GM19239 (cell line): ENCODE results near the gene DUSP12.
"Not testable (repeated sequence)": the region's sequence is repeated elsewhere in the genome, so short reads cannot be mapped to it uniquely, and the experiment has no call there.

Experiments used
- DNase-seq: peaks from one replicate; pipeline ENCODE4 v3.0.0; 2011; ENCODE audit warnings: low spot score; ENCODE audit not compliant: insufficient read length
- FAIRE-seq: peaks from 2 replicates; lab custom pipeline; 2011; peaks lifted over from hg19 to GRCh38; lab: Jason Lieb, UNC

DUSP12 gene, protein sequence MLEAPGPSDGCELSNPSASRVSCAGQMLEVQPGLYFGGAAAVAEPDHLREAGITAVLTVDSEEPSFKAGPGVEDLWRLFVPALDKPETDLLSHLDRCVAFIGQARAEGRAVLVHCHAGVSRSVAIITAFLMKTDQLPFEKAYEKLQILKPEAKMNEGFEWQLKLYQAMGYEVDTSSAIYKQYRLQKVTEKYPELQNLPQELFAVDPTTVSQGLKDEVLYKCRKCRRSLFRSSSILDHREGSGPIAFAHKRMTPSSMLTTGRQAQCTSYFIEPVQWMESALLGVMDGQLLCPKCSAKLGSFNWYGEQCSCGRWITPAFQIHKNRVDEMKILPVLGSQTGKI

DNA sequence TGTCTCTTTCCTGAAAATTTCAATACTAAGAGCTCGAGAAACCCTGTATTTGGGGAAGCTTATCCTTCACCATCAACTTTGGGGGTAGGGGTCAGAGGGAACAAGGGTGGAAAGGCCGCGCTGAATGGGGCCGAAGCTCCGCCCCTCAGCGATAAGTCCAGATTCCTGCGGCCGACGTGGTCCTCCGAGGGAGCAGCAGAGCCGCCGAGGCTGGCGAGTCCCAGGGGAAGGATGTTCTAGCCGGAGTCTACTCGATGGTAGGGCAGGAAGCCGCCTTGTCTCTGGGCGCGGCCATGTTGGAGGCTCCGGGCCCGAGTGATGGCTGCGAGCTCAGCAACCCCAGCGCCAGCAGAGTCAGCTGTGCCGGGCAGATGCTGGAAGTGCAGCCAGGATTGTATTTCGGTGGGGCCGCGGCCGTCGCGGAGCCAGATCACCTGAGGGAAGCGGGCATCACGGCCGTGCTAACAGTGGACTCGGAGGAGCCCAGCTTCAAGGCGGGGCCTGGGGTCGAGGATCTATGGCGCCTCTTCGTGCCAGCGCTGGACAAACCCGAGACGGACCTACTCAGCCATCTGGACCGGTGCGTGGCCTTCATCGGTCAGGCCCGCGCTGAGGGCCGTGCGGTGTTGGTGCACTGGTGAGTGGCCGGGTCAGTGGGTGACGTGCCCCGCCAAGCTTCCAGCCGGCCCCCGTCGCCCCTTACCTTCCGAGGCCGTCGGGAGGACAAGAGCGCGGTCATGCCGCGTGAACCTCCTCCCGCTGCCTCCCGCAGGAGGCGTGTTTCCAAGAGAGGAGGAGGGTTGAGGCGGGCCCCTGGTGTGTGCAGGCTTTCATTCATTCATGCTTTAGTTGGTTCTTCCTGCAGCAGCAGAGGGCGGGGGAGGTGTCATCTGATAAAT lies at the start of gene DUSP12:
DUSP12 (plus strand) TSS at position 278 of the 899 bp plus-strand sequence; CDS start at position 294, 16 bp downstream.
- FAIRE-seq, result peak; percentile 96

DNA sequence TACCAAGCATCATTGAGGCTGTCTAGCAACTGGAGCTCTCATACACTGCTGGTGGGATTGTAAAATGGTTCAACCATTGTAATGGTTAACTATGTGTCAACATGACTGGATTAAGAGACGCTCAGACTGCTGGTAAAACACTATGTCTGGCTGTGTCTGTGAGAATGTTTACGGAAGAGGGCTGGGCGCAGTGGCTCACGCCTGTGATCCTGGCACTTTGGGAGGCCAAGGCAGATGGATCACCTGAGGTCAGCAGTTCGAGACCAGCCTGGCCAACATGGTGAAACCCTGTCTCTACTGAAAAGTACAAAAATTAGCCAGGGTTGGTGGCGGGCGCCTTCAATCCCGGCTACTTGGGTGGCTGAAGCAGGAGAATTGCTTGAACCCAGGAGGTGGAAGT lies 47.3 kb upstream of the DUSP12 start:
- no peak for DNase-seq
- no peak for FAIRE-seq

More for the DNA sequence above, at the start of gene DUSP12:
- peak; percentile 74 for DNase-seq

DNA sequence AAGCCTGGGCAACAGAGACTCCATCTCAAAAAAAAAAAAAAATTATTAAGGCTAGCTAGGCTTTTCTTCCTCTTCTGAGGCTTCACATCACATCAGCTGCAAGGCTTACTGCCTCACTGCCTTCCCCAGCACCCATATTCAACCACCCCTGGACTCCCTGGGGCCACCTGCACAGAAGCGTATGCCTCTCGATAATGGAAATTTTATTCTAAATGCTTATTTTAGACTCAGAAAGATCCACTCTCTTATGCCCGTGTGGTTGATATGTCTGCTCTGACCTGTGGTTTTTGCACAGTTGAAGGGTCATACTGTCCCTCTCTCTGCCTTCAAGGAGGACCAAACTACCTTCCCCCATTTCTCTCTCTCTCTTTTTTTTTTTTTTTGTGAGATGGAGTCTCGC lies 44.0 kb upstream of the DUSP12 start:
- FAIRE-seq (peak; percentile 93), DNase-seq (no peak)

DNA sequence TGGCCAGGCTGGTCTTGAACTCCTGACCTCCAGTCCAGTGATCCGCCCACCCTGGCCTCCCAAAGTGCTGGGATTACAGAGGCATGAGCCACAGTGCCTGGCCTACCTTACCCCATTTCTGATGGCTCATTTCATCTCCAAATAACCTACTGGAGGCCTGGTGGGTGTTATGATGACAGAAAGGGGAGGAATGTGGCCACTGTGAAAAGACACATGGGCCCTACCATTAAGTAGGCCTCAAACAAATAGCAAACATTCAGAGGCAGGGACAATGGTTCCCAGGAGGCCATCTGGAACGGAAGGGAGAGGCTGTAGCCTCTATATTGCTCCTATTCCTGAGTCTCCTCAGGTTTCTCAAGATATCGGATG lies 43.5 kb upstream of the DUSP12 start:
- DNase-seq (no peak), FAIRE-seq (no peak)

DNA sequence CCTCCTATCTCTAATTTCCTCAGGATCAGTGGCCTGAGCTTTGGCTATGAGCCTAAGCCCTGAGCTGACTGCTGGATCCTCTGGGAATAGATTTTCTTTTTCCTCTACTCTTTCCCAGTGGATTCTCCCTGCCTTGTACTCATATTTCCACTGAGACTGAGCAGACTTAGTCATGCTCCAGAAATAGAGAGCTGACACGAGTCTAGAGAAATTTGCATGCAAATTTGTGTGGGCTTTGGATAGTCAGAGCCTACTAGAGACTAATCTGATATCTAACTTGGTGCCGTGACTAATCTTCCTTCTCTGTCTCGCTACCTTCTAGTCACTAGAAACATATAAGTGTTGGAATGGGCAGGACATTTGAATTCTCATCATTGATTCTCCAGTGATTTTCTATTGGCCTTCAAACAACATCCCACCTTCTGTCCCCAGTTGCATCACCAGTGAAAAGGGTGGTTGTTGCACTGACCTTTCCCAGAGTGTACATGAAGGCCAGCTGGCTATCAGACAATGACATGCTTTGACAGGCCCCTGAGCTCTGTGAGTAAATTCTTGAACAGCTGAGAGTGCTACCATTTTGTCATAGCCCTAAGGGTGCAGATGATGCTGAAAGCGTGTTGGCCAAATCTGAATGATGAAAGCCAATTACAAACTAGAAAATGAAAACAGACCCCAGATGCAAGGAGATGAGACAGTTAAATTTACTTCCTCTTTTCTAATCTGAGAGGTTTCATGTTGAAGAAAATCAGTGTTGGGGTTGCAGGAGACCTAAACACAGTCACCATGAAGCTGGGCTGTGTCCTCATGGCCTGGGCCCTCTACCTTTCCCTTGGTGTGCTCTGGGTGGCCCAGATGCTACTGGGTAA lies 42.9 kb upstream of the DUSP12 start, which contains the start of gene FCRLA:
FCRLA (plus strand) TSS at position 748 of the 866 bp plus-strand sequence; CDS start at position 784, 36 bp downstream.
- no peak for DNase-seq
- peak; percentile 99 for FAIRE-seq

DNA sequence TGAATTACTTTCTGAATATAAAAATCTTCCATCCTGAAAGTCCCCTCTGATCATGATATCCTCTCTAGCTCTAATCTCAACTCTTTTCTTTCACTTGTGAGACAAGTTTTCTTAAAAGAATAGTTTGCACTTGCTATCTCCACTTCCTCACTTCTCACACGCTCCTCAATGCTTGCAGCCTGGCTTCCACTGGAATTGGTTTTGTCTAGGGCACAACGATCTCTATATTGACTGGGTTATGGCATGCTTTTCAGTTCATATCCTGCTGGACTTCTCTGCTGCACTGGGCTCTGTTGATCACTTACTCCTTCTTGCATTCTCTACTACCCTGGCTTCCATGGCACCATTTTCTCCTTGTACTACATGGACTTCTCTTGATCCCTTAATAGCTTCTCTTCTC lies 42.1 kb upstream of the DUSP12 start:
- DNase-seq, result no peak
- FAIRE-seq, result no peak

DNA sequence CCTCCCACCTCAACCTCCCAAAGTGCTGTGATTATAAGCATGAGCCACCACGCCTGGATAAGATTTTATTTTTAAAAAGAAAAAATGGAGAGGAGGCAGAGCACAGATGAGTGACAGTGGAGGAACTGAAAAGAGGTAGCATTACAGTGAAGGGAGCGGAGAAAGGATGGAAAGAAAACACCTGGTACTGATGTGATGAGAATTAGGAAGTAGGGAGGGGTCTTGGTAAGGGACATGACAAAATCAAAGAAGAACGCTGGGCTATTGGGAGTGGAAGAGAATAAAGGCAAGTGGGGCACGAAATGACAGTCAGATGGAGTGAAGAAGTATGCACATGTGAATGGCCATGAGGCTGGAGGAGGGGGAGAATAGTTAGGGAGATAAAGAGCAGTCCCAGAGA lies 40.2 kb upstream of the DUSP12 start:
- DNase-seq (no peak), FAIRE-seq (peak; percentile 80)

DNA sequence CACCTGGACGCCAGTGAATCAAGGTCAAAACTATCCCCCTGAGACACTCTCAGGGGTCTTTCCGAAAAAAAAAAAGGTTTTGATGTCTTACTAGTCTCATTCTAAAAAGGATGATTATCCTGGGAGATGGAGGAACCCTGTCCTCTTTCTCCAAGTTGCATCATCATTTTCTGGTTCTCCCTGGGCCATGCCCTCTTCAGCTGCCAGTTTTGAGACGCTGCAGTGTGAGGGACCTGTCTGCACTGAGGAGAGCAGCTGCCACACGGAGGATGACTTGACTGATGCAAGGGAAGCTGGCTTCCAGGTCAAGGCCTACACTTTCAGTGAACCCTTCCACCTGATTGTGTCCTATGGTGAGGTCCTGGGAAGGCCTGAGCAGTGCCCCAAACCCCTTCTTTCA lies 39.0 kb upstream of the DUSP12 start:
- DNase-seq, result no peak
- no peak for FAIRE-seq

DNA sequence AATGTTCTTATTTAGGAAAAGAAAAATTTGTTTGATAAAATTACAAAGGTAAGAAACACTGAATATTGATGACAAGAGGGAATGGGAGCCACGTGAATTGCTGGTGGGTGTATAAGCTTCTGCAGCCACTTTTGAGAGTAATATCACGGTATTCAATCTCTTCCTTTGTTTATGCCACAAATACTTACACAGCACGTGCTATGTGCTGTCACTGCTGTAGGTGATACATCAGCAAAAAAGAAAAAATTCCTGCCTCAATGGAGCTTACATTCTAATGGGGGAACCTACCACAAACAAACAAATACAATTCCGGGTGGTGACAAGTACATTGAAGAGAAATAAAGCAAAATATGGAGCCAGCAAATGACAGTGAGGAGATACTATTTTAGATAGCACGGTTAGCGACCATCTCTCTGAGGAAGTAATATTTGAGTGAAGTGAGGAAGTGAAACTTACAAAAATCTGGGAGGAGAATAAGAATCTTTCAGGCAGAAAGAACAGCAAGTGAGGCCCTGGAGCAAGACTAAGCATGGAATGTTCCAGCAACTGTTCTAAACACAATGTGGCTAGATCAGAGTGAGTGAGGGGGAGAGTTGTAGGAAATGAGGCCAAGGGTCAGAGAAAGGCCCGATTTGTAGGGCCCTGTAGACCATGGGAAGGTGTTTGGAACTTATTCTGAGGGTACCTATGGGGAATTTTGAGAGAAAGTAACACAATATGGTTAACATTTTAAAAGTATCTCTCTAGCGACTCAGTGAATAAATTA lies 30.8 kb upstream of the DUSP12 start:
- FAIRE-seq (peak; percentile 89), DNase-seq (no peak)

DNA sequence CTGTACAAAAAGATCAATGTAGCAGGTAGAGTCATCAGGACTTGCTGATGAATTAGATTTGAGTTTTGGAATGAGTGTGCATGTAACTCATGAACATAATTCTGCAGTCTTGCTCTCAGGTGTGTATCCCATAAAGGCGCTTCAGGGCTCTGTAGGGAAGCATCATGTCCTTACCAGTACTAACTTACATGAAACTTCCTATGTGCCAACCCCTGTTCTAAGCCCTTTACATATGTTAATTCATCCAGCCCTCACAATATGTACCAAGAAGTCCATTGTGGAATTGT lies 30.3 kb upstream of the DUSP12 start:
- FAIRE-seq (peak; percentile 60), DNase-seq (no peak)

DNA sequence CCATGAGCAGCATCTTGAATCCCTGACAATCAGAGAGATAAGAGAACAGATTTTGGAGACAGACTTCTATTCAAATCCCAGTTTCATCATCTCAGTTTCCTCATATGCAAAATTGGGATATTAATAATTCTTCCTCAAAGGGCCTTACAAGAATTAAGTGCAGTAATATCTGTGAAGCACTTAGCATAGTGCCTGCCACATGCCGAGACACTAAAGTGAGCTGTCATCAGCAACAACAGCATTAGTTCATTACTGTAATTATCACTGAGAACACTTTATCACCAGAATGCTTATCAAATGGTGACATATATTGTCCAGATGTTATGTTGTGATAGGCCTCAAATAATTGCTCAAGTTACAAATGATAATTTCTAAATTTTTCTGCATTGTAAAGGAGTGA lies 29.2 kb upstream of the DUSP12 start:
- DNase-seq (no peak), FAIRE-seq (no peak)

DNA sequence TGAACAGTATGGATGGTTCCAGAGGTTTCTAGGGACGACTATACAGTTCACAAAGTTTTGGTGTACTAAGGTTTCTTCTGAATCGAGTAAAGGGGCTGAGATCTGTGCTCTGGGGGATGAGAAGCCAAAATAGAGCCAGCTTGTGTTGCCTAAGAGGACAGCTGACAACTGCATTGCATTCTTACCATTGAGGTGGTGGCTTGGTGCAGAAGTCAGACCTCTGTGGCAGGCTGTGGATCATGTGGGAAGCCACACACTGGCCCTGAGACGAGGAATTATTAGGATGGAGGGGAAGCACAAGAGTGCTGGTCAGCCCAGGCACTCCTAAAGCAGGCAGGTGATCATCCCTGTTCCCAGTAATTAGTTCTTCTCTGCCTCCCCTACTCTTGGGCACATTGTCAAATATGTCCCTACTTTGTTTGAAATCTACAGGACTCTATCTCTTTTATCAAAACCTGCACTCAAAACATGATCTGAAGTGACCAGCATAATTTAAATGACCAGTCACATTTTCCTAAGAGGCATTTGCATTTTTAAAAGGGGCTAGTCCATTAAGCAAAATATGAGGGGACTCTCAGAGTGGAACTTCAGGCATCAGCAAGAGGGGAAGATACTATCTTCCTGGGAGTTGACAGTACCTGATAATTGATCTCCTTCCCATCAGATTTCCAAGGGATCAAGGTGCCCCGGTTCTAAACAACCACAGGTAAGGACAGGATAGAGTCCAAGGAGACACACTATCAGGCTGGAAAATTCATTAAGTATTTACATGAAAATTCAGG lies 28.4 kb upstream of the DUSP12 start, which contains the start of gene FCRLB:
FCRLB (plus strand) TSS at position 589 of the 782 bp plus-strand sequence. CDS start 1,129 bp downstream, outside the sequence.
- DNase-seq (no peak), FAIRE-seq (no peak)

DNA sequence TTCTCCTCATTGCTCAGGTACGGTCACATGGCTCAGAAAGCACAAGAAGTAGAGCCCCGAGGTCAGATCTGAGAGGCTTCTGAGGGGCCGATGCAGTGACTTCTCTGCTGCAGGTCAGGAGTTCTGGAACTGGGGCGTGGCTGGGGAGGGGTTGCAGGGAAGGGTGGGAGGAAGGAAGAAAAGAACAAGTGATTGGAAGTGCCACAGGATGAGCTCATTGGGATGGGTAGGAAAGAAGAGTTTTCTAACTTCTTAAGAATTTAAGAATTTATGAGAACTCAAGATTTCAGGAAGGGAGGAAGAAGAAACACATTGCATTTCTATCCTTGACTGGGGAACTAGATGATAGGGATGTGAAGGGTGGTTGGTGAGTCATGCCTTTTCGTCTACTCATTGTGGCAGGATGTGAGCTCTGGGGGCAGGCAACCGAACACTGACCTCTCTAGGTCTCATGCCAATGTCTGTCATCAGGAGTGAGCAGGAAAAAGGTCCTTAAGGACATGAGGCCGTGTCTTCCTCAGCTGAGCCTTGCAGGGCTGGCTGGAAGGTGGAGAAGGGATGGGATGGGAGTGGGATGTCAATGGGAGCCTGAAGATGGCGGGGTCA lies 27.7 kb upstream of the DUSP12 start:
- no peak for FAIRE-seq
- DNase-seq, result no peak

DNA sequence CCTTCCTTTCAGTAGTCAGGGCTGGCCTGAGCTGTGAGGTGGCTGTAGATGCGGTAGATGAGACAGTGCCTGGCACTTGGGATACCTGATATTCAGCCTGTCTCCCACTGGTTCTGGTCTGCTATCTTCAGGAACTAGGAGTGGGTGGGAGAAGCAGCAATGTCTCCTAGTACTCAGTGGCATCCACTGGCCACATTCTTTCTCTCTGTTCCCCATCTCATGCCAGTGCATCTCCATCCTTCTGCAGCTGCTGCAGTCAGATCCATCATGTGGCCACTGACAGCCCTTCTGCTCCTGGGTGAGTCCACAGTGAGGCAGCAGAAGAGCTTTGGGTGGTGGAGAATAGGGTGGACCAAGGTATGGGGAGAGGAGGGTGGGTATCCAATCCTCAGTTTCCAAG lies 27.2 kb upstream of the DUSP12 start:
- FAIRE-seq, result no peak

DNA sequence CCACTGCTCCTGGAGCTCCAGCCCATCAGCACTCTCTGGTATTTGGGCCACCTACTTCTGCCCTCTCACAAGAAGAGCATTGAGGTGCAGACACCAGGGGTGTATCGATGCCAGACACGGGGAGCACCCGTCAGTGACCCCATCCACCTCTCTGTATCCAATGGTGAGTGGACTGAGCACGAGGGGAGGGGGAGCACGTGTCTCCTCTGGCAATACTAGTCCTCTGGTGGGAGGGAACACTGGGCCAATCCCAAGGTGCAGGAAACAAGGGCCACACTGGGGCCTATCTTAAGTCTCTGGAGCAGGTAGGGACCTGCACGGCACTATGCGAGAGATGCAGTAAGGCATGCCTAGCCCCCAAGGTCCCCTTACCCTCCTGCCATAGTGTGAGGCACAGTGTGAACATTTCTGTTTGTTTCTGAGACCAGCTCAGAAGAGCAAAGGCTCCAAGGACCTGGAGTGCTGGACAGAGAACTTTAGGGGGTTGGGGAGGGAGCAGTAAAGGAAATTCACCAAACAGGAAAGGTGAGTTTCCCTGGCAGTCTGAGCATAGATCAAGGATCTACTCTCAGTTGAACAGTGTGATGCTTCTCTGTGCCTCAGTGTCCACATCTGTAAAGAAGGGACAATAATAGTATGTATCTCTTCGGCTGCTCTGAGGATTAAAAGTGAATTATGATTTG lies 26.0 kb upstream of the DUSP12 start:
- FAIRE-seq, result no peak
- DNase-seq, result no peak

More for the DNA sequence above, 27.2 kb upstream of the DUSP12 start:
- no peak for DNase-seq

DNA sequence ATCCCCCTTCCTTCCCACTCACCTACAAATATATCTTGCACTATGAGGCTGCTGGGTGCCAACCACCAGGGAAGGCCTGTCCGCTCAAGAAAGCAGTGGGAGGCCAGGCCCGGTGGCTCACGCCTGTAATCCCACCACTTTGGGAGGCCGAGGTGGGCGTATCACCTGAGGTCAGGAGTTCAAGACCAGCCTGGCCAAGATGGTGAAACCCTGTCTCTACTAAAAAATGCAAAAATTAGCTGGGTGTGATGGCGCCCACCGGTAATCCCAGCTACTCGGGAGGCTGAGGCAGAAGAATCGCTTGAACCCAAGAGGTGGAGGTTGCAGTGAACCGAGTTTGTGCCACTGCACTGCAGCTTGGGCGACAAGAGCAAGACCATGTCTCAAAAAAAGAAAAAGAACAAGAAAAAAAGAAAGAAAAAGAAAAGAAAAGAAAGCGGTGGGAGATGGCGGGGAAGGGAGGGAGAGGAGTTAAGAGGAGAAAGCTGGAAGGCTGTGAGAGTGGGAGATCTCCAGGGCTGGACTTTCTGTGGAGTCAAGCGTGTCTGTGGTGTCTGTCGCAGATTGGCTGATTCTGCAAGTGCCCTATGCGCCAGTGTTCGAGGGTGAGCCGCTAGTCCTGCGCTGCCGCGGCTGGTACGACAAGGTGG lies 24.2 kb upstream of the DUSP12 start:
- peak; percentile 4 for FAIRE-seq
- not testable (repeated sequence) for DNase-seq

DNA sequence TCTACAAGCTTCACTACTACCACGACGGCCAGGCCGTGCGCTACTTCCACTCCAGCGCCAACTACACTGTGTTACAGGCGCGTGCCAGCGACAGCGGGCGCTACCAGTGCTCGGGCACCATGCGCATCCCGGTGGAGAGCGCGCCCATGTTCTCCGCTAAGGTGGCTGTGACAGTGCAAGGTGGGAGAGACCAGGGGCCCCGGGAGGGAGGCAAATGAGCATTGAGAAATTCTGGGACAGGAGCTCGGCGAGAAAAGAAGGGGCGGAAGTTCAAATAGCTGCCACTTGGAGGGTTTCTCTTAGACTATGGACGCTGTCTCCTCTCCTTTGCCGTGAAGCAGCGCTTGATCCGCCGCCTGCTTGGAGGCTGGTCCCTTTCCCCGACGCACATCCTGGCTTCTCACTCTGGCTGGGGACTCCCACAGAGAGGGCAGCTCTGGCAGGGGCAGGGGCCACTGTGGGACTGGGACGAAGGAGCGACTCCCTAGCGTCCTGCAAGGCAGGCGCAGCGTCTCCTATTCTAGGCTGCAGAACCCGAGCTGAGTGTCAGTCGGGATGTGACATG lies 23.6 kb upstream of the DUSP12 start:
- DNase-seq (no peak), FAIRE-seq (no peak)
